ENCODE measurements around the gene COG1. TPM values are rescaled to one million over a fixed set of nuclear protein-coding genes. Genes with fewer than 3 reads are reported as not detected.

COG1 gene
- polyA plus RNA-seq, 1 donor (not counting 4 experiments of a cell fraction or from before 2014, with no cell fraction given): 16.4 TPM

- FAIRE-seq (no peak), DNase-seq (ENCODE audit: low read depth, low spot score) (no peak)
- dilution Hi-C loops (cut with MboI; ENCODE audit: extremely low pct_ligation_motif_present, low sequenced_read_pairs): no loop called here
- no peak overlapping the region for H3K4me2 ChIP-seq (ENCODE audit: control insufficient read depth, extremely low read depth, insufficient read depth, low read depth, low read length)
- no peak overlapping the region for H3K27ac ChIP-seq (ENCODE audit: control insufficient read depth, insufficient read depth, low read length)
- H3K9me3 ChIP-seq (ENCODE audit: control insufficient read depth, low read depth, low read length): no peaks in the 10 kb centered on the region
- no peak overlapping the region for H3K4me3 ChIP-seq (ENCODE audit: control insufficient read depth in 2 of 3, extremely low read depth in 1 of 3, insufficient read depth in 2 of 3, low read depth in 1 of 3, low read length in 3 of 3)
- peaks cover 8% of the 10 kb centered on the region for H3K4me1 ChIP-seq (ENCODE audit: control insufficient read depth, extremely low read depth, insufficient read depth, low read length)
- H2AFZ ChIP-seq (ENCODE audit: control insufficient read depth, low read length): no peak overlapping the region
- TF ChIP-seq EZH2 (IDR thresholded peaks at IDR 0.05; ENCODE audit: low read length) (no peak), CTCF (optimal IDR thresholded peaks at IDR 0.05 in 1 of 3, IDR thresholded peaks at IDR 0.05 in 1 of 3, conservative IDR thresholded peaks at IDR 0.05 in 1 of 3; ENCODE audit: extremely low read depth in 1 of 3, insufficient read depth in 2 of 3, low read length in 3 of 3) (peak; percentile 45 to 56 (median 50))
- H4K20me1 ChIP-seq (ENCODE audit: control insufficient read depth, extremely low read depth, insufficient read depth, low read length): peaks cover 2% of the 10 kb centered on the region
- H3K36me3 ChIP-seq (ENCODE audit: control insufficient read depth in 2 of 2, extremely low read depth in 1 of 2, insufficient read depth in 2 of 2, low read length in 2 of 2): peaks cover 24 to 40% of the 10 kb centered on the region in 2 experiments
- peaks cover 12% of the 10 kb centered on the region for H3K79me2 ChIP-seq (ENCODE audit: control insufficient read depth, insufficient read depth, low read length)
- H3K9ac ChIP-seq (ENCODE audit: control insufficient read depth, extremely low read depth, insufficient read depth, low read length): no peak overlapping the region
- no peaks in the 10 kb centered on the region for H3K27me3 ChIP-seq (ENCODE audit: control insufficient read depth, extremely low read depth, insufficient read depth, low read length)
- no peaks in the 10 kb centered on the region for H3K9me1 ChIP-seq (ENCODE audit: control insufficient read depth, extremely low read depth, insufficient read depth, low read length)
Measured at GRCh38 chr17:73196500-73196899, 3.6 kb downstream of the COG1 start.

- Histone ChIP-seq H3K36me3 (ENCODE audit: control insufficient read depth in 2 of 2, extremely low read depth in 1 of 2, insufficient read depth in 2 of 2, low read length in 2 of 2) (peaks cover 27 to 42% of the 10 kb centered on the region in 2 experiments), H2AFZ (ENCODE audit: control insufficient read depth, low read length) (no peak overlapping the region), H3K9me3 (ENCODE audit: control insufficient read depth, low read depth, low read length) (no peaks in the 10 kb centered on the region), H3K4me2 (ENCODE audit: control insufficient read depth, extremely low read depth, insufficient read depth, low read depth, low read length) (no peak overlapping the region), H3K4me3 (ENCODE audit: control insufficient read depth in 2 of 3, extremely low read depth in 1 of 3, insufficient read depth in 2 of 3, low read depth in 1 of 3, low read length in 3 of 3) (no peak overlapping the region), H3K9ac (ENCODE audit: control insufficient read depth, extremely low read depth, insufficient read depth, low read length) (no peak overlapping the region), H3K27ac (ENCODE audit: control insufficient read depth, insufficient read depth, low read length) (no peak overlapping the region), H4K20me1 (ENCODE audit: control insufficient read depth, extremely low read depth, insufficient read depth, low read length) (peaks cover 2% of the 10 kb centered on the region), H3K27me3 (ENCODE audit: control insufficient read depth, extremely low read depth, insufficient read depth, low read length) (no peaks in the 10 kb centered on the region), H3K9me1 (ENCODE audit: control insufficient read depth, extremely low read depth, insufficient read depth, low read length) (no peaks in the 10 kb centered on the region), H3K4me1 (ENCODE audit: control insufficient read depth, extremely low read depth, insufficient read depth, low read length) (peaks cover 4% of the 10 kb centered on the region), H3K79me2 (ENCODE audit: control insufficient read depth, insufficient read depth, low read length) (peaks cover 12% of the 10 kb centered on the region)
- TF ChIP-seq CTCF (optimal IDR thresholded peaks at IDR 0.05 in 1 of 3, IDR thresholded peaks at IDR 0.05 in 1 of 3, conservative IDR thresholded peaks at IDR 0.05 in 1 of 3; ENCODE audit: extremely low read depth in 1 of 3, insufficient read depth in 2 of 3, low read length in 3 of 3) (no peak), EZH2 (IDR thresholded peaks at IDR 0.05; ENCODE audit: low read length) (no peak)
- dilution Hi-C loops (cut with MboI; ENCODE audit: extremely low pct_ligation_motif_present, low sequenced_read_pairs): no loop called here
- FAIRE-seq (no peak), DNase-seq (ENCODE audit: low read depth, low spot score) (no peak)
Measured at GRCh38 chr17:73197161-73197560, 4.3 kb downstream of the COG1 start.
